Cardiac ventricle fibroblast (primary cell): ENCODE results near the gene TMCC3. TPM values are rescaled to one million over a fixed set of nuclear protein-coding genes. Genes with fewer than 3 reads are reported as not detected.

Experiments used
- total RNA-seq: library from RNA; depleted of rRNA; stranded (reverse); fragments of >200 nt; gene quantifications from 2 replicates; pipeline ENCODE4 v1.2.3, GENCODE V29; 2015

TMCC3 gene, protein sequence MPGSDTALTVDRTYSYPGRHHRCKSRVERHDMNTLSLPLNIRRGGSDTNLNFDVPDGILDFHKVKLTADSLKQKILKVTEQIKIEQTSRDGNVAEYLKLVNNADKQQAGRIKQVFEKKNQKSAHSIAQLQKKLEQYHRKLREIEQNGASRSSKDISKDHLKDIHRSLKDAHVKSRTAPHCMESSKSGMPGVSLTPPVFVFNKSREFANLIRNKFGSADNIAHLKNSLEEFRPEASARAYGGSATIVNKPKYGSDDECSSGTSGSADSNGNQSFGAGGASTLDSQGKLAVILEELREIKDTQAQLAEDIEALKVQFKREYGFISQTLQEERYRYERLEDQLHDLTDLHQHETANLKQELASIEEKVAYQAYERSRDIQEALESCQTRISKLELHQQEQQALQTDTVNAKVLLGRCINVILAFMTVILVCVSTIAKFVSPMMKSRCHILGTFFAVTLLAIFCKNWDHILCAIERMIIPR
- 0.69 and 0.73 TPM in 2 replicates for total RNA-seq

GRCh38 chr12:94650143-94651056 lies at the start of gene TMCC3:
Gene TMCC3 (minus strand): TSS chr12:94650557. CDS start chr12:94650430, 127 bp downstream.

Other genes with a start within 250 kb of the TMCC3 start
- gene CEP83, start 190.7 kb downstream of the TMCC3 start, total RNA-seq: 5.7 and 10.2 TPM in 2 replicates